ENCODE results near the gene ADAMTS2. TPM values are rescaled to one million over a fixed set of nuclear protein-coding genes. Genes with fewer than 3 reads are reported as not detected.
A peak's percentile ranks its signal among the peaks of the same experiment; 100 is the strongest.

The ADAMTS2 gene
- total and polyA plus RNA-seq, 4 experiments from 2014 or later: 0.07 TPM; not detected in 3

- Mint-ChIP-seq H3K4me3 (peak overlapping the region in 1 of 8 donors; percentile 18), H3K4me1 (peaks cover 7 to 23% (median 13%) of the 10 kb centered on the region in 4 donors)
- intact Hi-C loops (cut with micrococcal nuclease): no loop called here
Measured at GRCh38 chr5:179346875-179347274, 1.6 kb upstream of the ADAMTS2 start.

GRCh38 chr5:179346401-179346800 is 1.1 kb upstream of the ADAMTS2 start:
- Mint-ChIP-seq H3K27me3 (peaks cover 45 to 49% of the 10 kb centered on the region in 2 donors), H3K4me3 (peak overlapping the region in 2 of 8 donors; percentile 20 to 53), H3K27ac (no peak overlapping the region), H3K36me3 (no peaks in the 10 kb centered on the region), H3K9me3 (peaks cover 0 to 2% (median 0%) of the 10 kb centered on the region in 8 donors), H3K4me1 (peaks cover 7 to 23% (median 13%) of the 10 kb centered on the region in 4 donors)
- intact Hi-C loops (cut with micrococcal nuclease): no loop called here
- no peak overlapping the region for H3K27ac ChIP-seq (ENCODE audit: low read depth, low read length)
- POLR2A ChIA-PET (ENCODE audit: partially characterized antibody): no interaction called here
- no peaks in the 10 kb centered on the region for H3K4me1 ChIP-seq (ENCODE audit: insufficient read depth, low read length)
- H3K27me3 ChIP-seq (ENCODE audit: insufficient read depth, low read length): peaks cover 10% of the 10 kb centered on the region
- H3K4me3 ChIP-seq (ENCODE audit: low read length in 2 of 2): no peak overlapping the region
- no peaks in the 10 kb centered on the region for H3K9me3 ChIP-seq (ENCODE audit: control insufficient read depth in 1 of 2, low read length in 2 of 2)
- no peaks in the 10 kb centered on the region for H3K36me3 ChIP-seq (ENCODE audit: insufficient read depth, low read length)
- CTCF ChIA-PET (ENCODE audit: partially characterized antibody): no interaction called here
- DNase-seq: no peak

More at GRCh38 chr5:179346875-179347274, 1.6 kb upstream of the ADAMTS2 start:
- CTCF ChIA-PET (ENCODE audit: partially characterized antibody): no interaction called here
- H3K4me1 ChIP-seq (ENCODE audit: insufficient read depth, low read length): no peaks in the 10 kb centered on the region
- no peaks in the 10 kb centered on the region for H3K36me3 ChIP-seq (ENCODE audit: insufficient read depth, low read length)
- H3K9me3 ChIP-seq (ENCODE audit: control insufficient read depth in 1 of 2, low read length in 2 of 2): no peaks in the 10 kb centered on the region
- POLR2A ChIA-PET (ENCODE audit: partially characterized antibody): no interaction called here
- Mint-ChIP-seq H3K27me3 (peaks cover 43 to 47% of the 10 kb centered on the region in 2 donors), H3K36me3 (no peaks in the 10 kb centered on the region), H3K9me3 (peaks cover 0 to 2% (median 0%) of the 10 kb centered on the region in 8 donors), H3K27ac (no peak overlapping the region)
- peaks cover 10% of the 10 kb centered on the region for H3K27me3 ChIP-seq (ENCODE audit: insufficient read depth, low read length)
- no peak for DNase-seq
- H3K27ac ChIP-seq (ENCODE audit: low read depth, low read length): no peak overlapping the region
- H3K4me3 ChIP-seq (ENCODE audit: low read length in 2 of 2): no peak overlapping the region

- ChIA-PET CTCF (ENCODE audit: partially characterized antibody) (no interaction called here), POLR2A (ENCODE audit: partially characterized antibody) (no interaction called here)
- Mint-ChIP-seq H3K4me3 (no peak overlapping the region), H3K27ac (no peak overlapping the region), H3K27me3 (peaks cover 45 to 50% of the 10 kb centered on the region in 2 donors), H3K9me3 (peaks cover 0 to 2% (median 0%) of the 10 kb centered on the region in 8 donors), H3K36me3 (no peaks in the 10 kb centered on the region), H3K4me1 (peaks cover 7 to 23% (median 13%) of the 10 kb centered on the region in 4 donors)
- intact Hi-C loops (cut with micrococcal nuclease): no loop called here
- Histone ChIP-seq H3K4me1 (ENCODE audit: insufficient read depth, low read length) (no peaks in the 10 kb centered on the region), H3K36me3 (ENCODE audit: insufficient read depth, low read length) (no peaks in the 10 kb centered on the region), H3K9me3 (ENCODE audit: control insufficient read depth in 1 of 2, low read length in 2 of 2) (no peaks in the 10 kb centered on the region), H3K27me3 (ENCODE audit: insufficient read depth, low read length) (peaks cover 10% of the 10 kb centered on the region), H3K27ac (ENCODE audit: low read depth, low read length) (no peak overlapping the region), H3K4me3 (ENCODE audit: low read length in 2 of 2) (no peak overlapping the region)
- no peak for DNase-seq
Measured at GRCh38 chr5:179345183-179345432, 153 bp downstream of the ADAMTS2 start.

GRCh38 chr5:179344431-179345182 is 654 bp downstream of the ADAMTS2 start:
- H3K4me1 ChIP-seq (ENCODE audit: insufficient read depth, low read length): no peaks in the 10 kb centered on the region
- Mint-ChIP-seq H3K9me3 (peaks cover 0 to 2% (median 0%) of the 10 kb centered on the region in 8 donors), H3K27me3 (peaks cover 41 to 46% of the 10 kb centered on the region in 2 donors), H3K27ac (no peak overlapping the region), H3K36me3 (no peaks in the 10 kb centered on the region), H3K4me3 (peak overlapping the region in 1 of 8 donors; percentile 8), H3K4me1 (peaks cover 7 to 23% (median 13%) of the 10 kb centered on the region in 4 donors)
- DNase-seq: no peak
- intact Hi-C loops (cut with micrococcal nuclease): no loop called here
- no peak overlapping the region for H3K27ac ChIP-seq (ENCODE audit: low read depth, low read length)
- H3K27me3 ChIP-seq (ENCODE audit: insufficient read depth, low read length): peaks cover 10% of the 10 kb centered on the region
- no peak overlapping the region for H3K4me3 ChIP-seq (ENCODE audit: low read length in 2 of 2)
- no peaks in the 10 kb centered on the region for H3K9me3 ChIP-seq (ENCODE audit: control insufficient read depth in 1 of 2, low read length in 2 of 2)
- CTCF ChIA-PET (ENCODE audit: partially characterized antibody): no interaction called here
- H3K36me3 ChIP-seq (ENCODE audit: insufficient read depth, low read length): no peaks in the 10 kb centered on the region
- POLR2A ChIA-PET (ENCODE audit: partially characterized antibody): no interaction called here

- Mint-ChIP-seq H3K4me3 (peak overlapping the region in 1 of 8 donors; percentile 8), H3K27ac (no peak overlapping the region), H3K9me3 (peaks cover 0 to 2% (median 0%) of the 10 kb centered on the region in 8 donors), H3K4me1 (peaks cover 7 to 23% (median 13%) of the 10 kb centered on the region in 4 donors), H3K36me3 (no peaks in the 10 kb centered on the region), H3K27me3 (peaks cover 41 to 44% of the 10 kb centered on the region in 2 donors)
- ChIA-PET POLR2A (ENCODE audit: partially characterized antibody) (no interaction called here), CTCF (ENCODE audit: partially characterized antibody) (no interaction called here)
- no peak overlapping the region for H3K4me3 ChIP-seq (ENCODE audit: low read length in 2 of 2)
- no peaks in the 10 kb centered on the region for H3K4me1 ChIP-seq (ENCODE audit: insufficient read depth, low read length)
- H3K36me3 ChIP-seq (ENCODE audit: insufficient read depth, low read length): no peaks in the 10 kb centered on the region
- peaks cover 10% of the 10 kb centered on the region for H3K27me3 ChIP-seq (ENCODE audit: insufficient read depth, low read length)
- intact Hi-C loops (cut with micrococcal nuclease): no loop called here
- DNase-seq: no peak
- H3K9me3 ChIP-seq (ENCODE audit: control insufficient read depth in 1 of 2, low read length in 2 of 2): no peaks in the 10 kb centered on the region
- H3K27ac ChIP-seq (ENCODE audit: low read depth, low read length): no peak overlapping the region
Measured at GRCh38 chr5:179343719-179344430, 1.4 kb downstream of the ADAMTS2 start.

GRCh38 chr5:179343021-179343718 is 2.1 kb downstream of the ADAMTS2 start:
- H3K36me3 Mint-ChIP-seq: no peaks in the 10 kb centered on the region
- no peak for DNase-seq
- peaks cover 41 to 43% of the 10 kb centered on the region in 2 donors for H3K27me3 Mint-ChIP-seq
- Histone ChIP-seq H3K4me1 (ENCODE audit: insufficient read depth, low read length) (no peaks in the 10 kb centered on the region), H3K27me3 (ENCODE audit: insufficient read depth, low read length) (peaks cover 14% of the 10 kb centered on the region), H3K9me3 (ENCODE audit: control insufficient read depth in 1 of 2, low read length in 2 of 2) (no peaks in the 10 kb centered on the region), H3K36me3 (ENCODE audit: insufficient read depth, low read length) (no peaks in the 10 kb centered on the region), H3K27ac (ENCODE audit: low read depth, low read length) (no peak overlapping the region), H3K4me3 (ENCODE audit: low read length in 2 of 2) (no peak overlapping the region)
- peaks cover 7 to 23% (median 13%) of the 10 kb centered on the region in 4 donors for H3K4me1 Mint-ChIP-seq
- POLR2A ChIA-PET (ENCODE audit: partially characterized antibody): no interaction called here
- H3K4me3 Mint-ChIP-seq: peak overlapping the region; percentile 45 to 76 (median 68)
- intact Hi-C loops (cut with micrococcal nuclease): no loop called here
- H3K27ac Mint-ChIP-seq: no peak overlapping the region
- peaks cover 0 to 2% (median 0%) of the 10 kb centered on the region in 8 donors for H3K9me3 Mint-ChIP-seq
- CTCF ChIA-PET (ENCODE audit: partially characterized antibody): no interaction called here

- no peaks in the 10 kb centered on the region for H3K36me3 ChIP-seq (ENCODE audit: insufficient read depth, low read length)
- no peaks in the 10 kb centered on the region for H3K4me1 ChIP-seq (ENCODE audit: insufficient read depth, low read length)
- Mint-ChIP-seq H3K27ac (no peak overlapping the region), H3K36me3 (no peaks in the 10 kb centered on the region), H3K27me3 (peaks cover 38 to 39% of the 10 kb centered on the region in 2 donors), H3K4me3 (peak overlapping the region in 4 of 8 donors; percentile 26 to 74 (median 64)), H3K9me3 (no peaks in the 10 kb centered on the region), H3K4me1 (peaks cover 7 to 23% (median 13%) of the 10 kb centered on the region in 4 donors)
- ChIA-PET POLR2A (ENCODE audit: partially characterized antibody) (no interaction called here), CTCF (ENCODE audit: partially characterized antibody) (no interaction called here)
- intact Hi-C loops (cut with micrococcal nuclease): no loop called here
- no peak for DNase-seq
- no peak overlapping the region for H3K4me3 ChIP-seq (ENCODE audit: low read length in 2 of 2)
- H3K27ac ChIP-seq (ENCODE audit: low read depth, low read length): no peak overlapping the region
- peaks cover 14% of the 10 kb centered on the region for H3K27me3 ChIP-seq (ENCODE audit: insufficient read depth, low read length)
- H3K9me3 ChIP-seq (ENCODE audit: control insufficient read depth in 1 of 2, low read length in 2 of 2): no peaks in the 10 kb centered on the region
Measured at GRCh38 chr5:179342577-179342976, 2.7 kb downstream of the ADAMTS2 start.

Data from CD4-positive, alpha-beta memory T cell (primary cell).